K562 (cell line): Measurements from ENCODE around the gene LHFPL5. TPM values are rescaled to one million over a fixed set of nuclear protein-coding genes. Genes with fewer than 3 reads are reported as not detected.

ENCODE experiments used
- BMI1 ChIP-seq: fragments of 150-350 bp; IDR thresholded peaks from 2 replicates; pipeline ENCODE4 v1.6.1; 2014; ENCODE audit warnings: low read length
- C11orf30 ChIP-seq: fragments of 450-650 bp; IDR thresholded peaks from 2 replicates; pipeline ENCODE4 v1.6.1; 2016; ENCODE audit warnings: low read depth, mild to moderate bottlenecking
- CEBPB ChIP-seq: fragments of 450-650 bp; IDR thresholded peaks from 2 replicates; pipeline ENCODE4 v1.6.1; 2016; ENCODE audit warnings: missing genetic modification characterization, missing compliant biosample characterization
- ESRRB ChIP-seq: fragments of 250-450 bp; sonication (Bioruptor Pico); IDR thresholded peaks from 2 replicates; pipeline ENCODE4 v1.5.0; 2020; ENCODE audit warnings: mild to moderate bottlenecking, moderate library complexity, borderline replicate concordance
- JUNB ChIP-seq: fragments of 450-650 bp; formaldehyde crosslinking; conservative IDR thresholded peaks from 2 replicates; pipeline ENCODE4 v1.4.0; 2020; ENCODE audit warnings: mild to moderate bottlenecking
- LCOR ChIP-seq: sonication (generic); formaldehyde crosslinking; IDR thresholded peaks from 2 replicates; pipeline ENCODE4 v1.8.0; 2022; ENCODE audit warnings: mild to moderate bottlenecking, missing genetic modification reagents
- MEF2D ChIP-seq: conservative IDR thresholded peaks from 2 replicates; pipeline ENCODE4 v1.6.1; 2016; ENCODE audit warnings: low read depth, missing genetic modification characterization, missing compliant biosample characterization
- NFRKB ChIP-seq: fragments of 450-650 bp; IDR thresholded peaks from 2 replicates; pipeline ENCODE4 v1.6.1; 2016; ENCODE audit warnings: low read depth
- POLR3G ChIP-seq: IDR thresholded peaks from 2 replicates; pipeline ENCODE4 v1.6.1; 2011; ENCODE audit not compliant: insufficient read length, insufficient replicate concordance; ENCODE audit errors: extremely low read depth
- RBBP5 ChIP-seq: fragments of 200-600 bp; sonication (generic); IDR thresholded peaks from 2 replicates; pipeline ENCODE4 v1.6.1; 2012; ENCODE audit warnings: borderline replicate concordance, mild to moderate bottlenecking, low read length, control low read depth, inconsistent platforms; ENCODE audit not compliant: insufficient read depth, poor library complexity, severe bottlenecking
- SAFB ChIP-seq: fragments of 200-400 bp; formaldehyde crosslinking; IDR thresholded peaks from 2 replicates; pipeline ENCODE4 v1.6.1; 2017; ENCODE audit warnings: low read depth, low read length, borderline replicate concordance
- SP2 ChIP-seq: IDR thresholded peaks from 2 replicates; pipeline ENCODE4 v1.6.1; 2011; ENCODE audit warnings: mild to moderate bottlenecking, low read depth, low read length, moderate library complexity; ENCODE audit not compliant: poor library complexity, severe bottlenecking; ENCODE audit errors: extremely low read depth
- polyA plus RNA-seq, 8 experiments: library from polyadenylated mRNA; depleted of rRNA in 4 of 8; stranded (reverse) in 5 of 8; unstranded in 3 of 8; fragments of >200 nt; fragmentation: Nextera tagmentation in 2 of 8; fragmentation: Illumina TruSeq in 1 of 8; extraction: Ambion mirVana in 2 of 8; extraction: Trizol in 1 of 8; gene quantifications; 2 replicates each; pipeline versions ENCODE4 v1.2.1 to v1.2.3, GENCODE V29; 2011 to 2014; ENCODE audit warnings: inconsistent platforms in 1 of 8, missing spikeins in 1 of 8
- total RNA-seq, 7 experiments: library from RNA; depleted of rRNA in 6 of 7; stranded (reverse); fragments of >200 nt in 6 of 7; fragmentation: Illumina TruSeq in 2 of 7; extraction: Trizol in 2 of 7; gene quantifications; 2 replicates each; pipeline versions ENCODE4 v1.2.1 to v1.2.3, GENCODE V29; 2011 to 2021; ENCODE audit warnings: low replicate concordance in 1 of 7
- TF ChIP-seq, protein P1 (sequence below): fragments of 200-800 bp; sonication (Bioruptor generic); IDR thresholded peaks from 2 replicates; pipeline ENCODE4 v1.6.1; 2016; ENCODE audit warnings: missing genetic modification characterization, missing compliant biosample characterization
- TF ChIP-seq, protein P2 (sequence below): fragments of 200-800 bp; sonication (Bioruptor generic); IDR thresholded peaks from 2 replicates; pipeline ENCODE4 v1.6.1; 2017; ENCODE audit warnings: missing genetic modification characterization, missing compliant biosample characterization
- TF ChIP-seq, protein P3 (sequence below): fragments of 450-650 bp; conservative IDR thresholded peaks from 2 replicates; pipeline ENCODE4 v1.6.1; 2016; ENCODE audit warnings: missing genetic modification characterization, low read depth, mild to moderate bottlenecking, control low read depth, missing compliant biosample characterization
- TF ChIP-seq, protein P4 (sequence below): sonication (generic); formaldehyde crosslinking; IDR thresholded peaks from 2 replicates; pipeline ENCODE4 v1.9.0; 2022; ENCODE audit warnings: mild to moderate bottlenecking, missing genetic modification reagents

The LHFPL5 gene
- total and polyA plus RNA-seq, 9 of the 15 experiments (the other 6 are each of a cell fraction or from before 2014, with no cell fraction given), result not detected

DNA sequence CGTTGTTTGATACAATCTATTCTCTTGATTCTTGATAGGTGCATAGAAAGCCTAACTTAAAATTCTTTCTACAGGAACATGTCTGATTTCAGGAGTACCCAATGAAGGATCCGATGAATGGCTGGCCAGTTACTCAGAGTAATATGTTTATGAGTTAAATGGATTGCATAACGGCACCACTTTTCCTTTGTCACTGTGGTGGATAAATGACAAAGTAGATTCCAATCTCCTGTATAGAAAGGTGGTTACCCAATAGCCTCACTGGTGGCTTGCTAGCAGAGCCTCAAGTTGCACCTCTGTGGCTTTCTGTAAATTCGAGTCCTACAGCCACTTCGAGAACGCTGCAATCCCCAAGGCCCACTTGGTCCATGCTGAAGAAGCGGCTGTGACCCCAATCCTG lies 28.4 kb downstream of the LHFPL5 start (continued):
- TF ChIP-seq, protein P1, sequence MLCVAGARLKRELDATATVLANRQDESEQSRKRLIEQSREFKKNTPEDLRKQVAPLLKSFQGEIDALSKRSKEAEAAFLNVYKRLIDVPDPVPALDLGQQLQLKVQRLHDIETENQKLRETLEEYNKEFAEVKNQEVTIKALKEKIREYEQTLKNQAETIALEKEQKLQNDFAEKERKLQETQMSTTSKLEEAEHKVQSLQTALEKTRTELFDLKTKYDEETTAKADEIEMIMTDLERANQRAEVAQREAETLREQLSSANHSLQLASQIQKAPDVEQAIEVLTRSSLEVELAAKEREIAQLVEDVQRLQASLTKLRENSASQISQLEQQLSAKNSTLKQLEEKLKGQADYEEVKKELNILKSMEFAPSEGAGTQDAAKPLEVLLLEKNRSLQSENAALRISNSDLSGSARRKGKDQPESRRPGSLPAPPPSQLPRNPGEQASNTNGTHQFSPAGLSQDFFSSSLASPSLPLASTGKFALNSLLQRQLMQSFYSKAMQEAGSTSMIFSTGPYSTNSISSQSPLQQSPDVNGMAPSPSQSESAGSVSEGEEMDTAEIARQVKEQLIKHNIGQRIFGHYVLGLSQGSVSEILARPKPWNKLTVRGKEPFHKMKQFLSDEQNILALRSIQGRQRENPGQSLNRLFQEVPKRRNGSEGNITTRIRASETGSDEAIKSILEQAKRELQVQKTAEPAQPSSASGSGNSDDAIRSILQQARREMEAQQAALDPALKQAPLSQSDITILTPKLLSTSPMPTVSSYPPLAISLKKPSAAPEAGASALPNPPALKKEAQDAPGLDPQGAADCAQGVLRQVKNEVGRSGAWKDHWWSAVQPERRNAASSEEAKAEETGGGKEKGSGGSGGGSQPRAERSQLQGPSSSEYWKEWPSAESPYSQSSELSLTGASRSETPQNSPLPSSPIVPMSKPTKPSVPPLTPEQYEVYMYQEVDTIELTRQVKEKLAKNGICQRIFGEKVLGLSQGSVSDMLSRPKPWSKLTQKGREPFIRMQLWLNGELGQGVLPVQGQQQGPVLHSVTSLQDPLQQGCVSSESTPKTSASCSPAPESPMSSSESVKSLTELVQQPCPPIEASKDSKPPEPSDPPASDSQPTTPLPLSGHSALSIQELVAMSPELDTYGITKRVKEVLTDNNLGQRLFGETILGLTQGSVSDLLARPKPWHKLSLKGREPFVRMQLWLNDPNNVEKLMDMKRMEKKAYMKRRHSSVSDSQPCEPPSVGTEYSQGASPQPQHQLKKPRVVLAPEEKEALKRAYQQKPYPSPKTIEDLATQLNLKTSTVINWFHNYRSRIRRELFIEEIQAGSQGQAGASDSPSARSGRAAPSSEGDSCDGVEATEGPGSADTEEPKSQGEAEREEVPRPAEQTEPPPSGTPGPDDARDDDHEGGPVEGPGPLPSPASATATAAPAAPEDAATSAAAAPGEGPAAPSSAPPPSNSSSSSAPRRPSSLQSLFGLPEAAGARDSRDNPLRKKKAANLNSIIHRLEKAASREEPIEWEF (CRISPR knock-in tag), result no peak
- no peak for TF ChIP-seq JUNB (CRISPR knock-in tag)
- TF ChIP-seq MEF2D, result no peak
- no peak for TF ChIP-seq BMI1
- TF ChIP-seq, protein P2, sequence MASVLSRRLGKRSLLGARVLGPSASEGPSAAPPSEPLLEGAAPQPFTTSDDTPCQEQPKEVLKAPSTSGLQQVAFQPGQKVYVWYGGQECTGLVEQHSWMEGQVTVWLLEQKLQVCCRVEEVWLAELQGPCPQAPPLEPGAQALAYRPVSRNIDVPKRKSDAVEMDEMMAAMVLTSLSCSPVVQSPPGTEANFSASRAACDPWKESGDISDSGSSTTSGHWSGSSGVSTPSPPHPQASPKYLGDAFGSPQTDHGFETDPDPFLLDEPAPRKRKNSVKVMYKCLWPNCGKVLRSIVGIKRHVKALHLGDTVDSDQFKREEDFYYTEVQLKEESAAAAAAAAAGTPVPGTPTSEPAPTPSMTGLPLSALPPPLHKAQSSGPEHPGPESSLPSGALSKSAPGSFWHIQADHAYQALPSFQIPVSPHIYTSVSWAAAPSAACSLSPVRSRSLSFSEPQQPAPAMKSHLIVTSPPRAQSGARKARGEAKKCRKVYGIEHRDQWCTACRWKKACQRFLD (CRISPR knock-in tag), result 0 out of 2 replicates have a peak, but pooled peaks have one; percentile 33
- peak; percentile 81 for TF ChIP-seq C11orf30
- no peak for TF ChIP-seq RBBP5
- TF ChIP-seq, protein P3, sequence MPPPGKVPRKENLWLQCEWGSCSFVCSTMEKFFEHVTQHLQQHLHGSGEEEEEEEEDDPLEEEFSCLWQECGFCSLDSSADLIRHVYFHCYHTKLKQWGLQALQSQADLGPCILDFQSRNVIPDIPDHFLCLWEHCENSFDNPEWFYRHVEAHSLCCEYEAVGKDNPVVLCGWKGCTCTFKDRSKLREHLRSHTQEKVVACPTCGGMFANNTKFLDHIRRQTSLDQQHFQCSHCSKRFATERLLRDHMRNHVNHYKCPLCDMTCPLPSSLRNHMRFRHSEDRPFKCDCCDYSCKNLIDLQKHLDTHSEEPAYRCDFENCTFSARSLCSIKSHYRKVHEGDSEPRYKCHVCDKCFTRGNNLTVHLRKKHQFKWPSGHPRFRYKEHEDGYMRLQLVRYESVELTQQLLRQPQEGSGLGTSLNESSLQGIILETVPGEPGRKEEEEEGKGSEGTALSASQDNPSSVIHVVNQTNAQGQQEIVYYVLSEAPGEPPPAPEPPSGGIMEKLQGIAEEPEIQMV (tag), result no peak
- TF ChIP-seq POLR3G, result no peak
- TF ChIP-seq ESRRB, result no peak
- TF ChIP-seq SP2, result no peak
- TF ChIP-seq NFRKB, result no peak
- no peak for TF ChIP-seq LCOR (CRISPR knock-in tag)
- no peak for TF ChIP-seq SAFB
- TF ChIP-seq CEBPB (tag), result peak; percentile 100
- TF ChIP-seq, protein P4, sequence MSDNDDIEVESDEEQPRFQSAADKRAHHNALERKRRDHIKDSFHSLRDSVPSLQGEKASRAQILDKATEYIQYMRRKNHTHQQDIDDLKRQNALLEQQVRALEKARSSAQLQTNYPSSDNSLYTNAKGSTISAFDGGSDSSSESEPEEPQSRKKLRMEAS (CRISPR knock-in tag), result no peak
